Stimulated activated CD4-positive, alpha-beta T cell treated with anti-CD3 and anti-CD28 coated beads, Interleukin-4, amount 100 ng/mL, for 24 hours (primary cell): Measurements from ENCODE around the gene ITCH.
A peak's percentile ranks its signal among the peaks of the same experiment; 100 is the strongest.
"Not testable (repeated sequence)": the region's sequence is repeated elsewhere in the genome, so short reads cannot be mapped to it uniquely, and the experiment has no call there.

Source experiments
- DNase-seq: peaks from one replicate; pipeline ENCODE4 v3.0.0-alpha.2; 2020

The ITCH gene

GRCh38 chr20:34382877-34383455 lies 19.9 kb downstream of the ITCH start:
- not testable (repeated sequence) for DNase-seq

GRCh38 chr20:34385464-34385863 lies 22.4 kb downstream of the ITCH start:
- no peak for DNase-seq

GRCh38 chr20:34388000-34388399 lies 24.9 kb downstream of the ITCH start:
- DNase-seq, result no peak

GRCh38 chr20:34388678-34389077 lies 25.6 kb downstream of the ITCH start:
- DNase-seq, result no peak

DNA sequence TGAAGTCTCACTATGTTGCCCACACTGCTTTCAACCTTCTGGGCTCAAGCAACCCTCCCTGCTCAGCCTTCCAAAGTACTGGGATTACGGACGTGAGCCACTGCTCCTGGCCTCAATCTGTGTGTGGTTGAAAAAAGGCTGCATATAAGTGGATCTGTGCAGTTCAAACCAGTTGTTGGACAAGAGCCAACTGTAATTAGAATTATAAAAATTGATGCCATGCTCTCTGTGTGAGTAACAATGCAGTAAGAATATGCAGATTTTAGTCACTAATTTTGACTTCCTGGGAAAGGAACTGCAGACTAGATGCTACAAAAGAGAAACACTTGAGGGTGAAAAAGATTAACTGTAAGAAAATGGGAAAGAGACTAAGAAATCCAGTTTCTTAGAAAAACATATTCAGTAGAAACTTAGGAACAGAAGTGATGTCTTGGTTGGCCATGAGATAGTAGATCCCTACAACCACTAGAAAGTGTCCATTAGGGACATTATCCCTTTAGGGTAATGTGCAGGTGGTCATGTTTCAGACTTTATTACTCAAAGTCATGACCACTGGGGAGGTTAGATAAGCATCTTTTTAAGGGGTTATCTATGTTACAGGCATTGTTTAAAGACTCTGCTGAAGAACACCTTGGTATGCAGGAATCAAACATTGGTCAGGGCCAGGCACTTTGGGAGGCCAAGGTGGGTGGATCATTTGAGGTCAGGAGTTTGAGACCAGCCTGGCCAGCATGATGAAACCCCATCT lies 26.3 kb downstream of the ITCH start:
- DNase-seq, result no peak

- DNase-seq, result no peak
These were observed 27.0 kb downstream of the ITCH start for GRCh38 chr20:34389954-34390555.

- no peak for DNase-seq
These were observed 33.3 kb downstream of the ITCH start for GRCh38 chr20:34396408-34396807.

DNA sequence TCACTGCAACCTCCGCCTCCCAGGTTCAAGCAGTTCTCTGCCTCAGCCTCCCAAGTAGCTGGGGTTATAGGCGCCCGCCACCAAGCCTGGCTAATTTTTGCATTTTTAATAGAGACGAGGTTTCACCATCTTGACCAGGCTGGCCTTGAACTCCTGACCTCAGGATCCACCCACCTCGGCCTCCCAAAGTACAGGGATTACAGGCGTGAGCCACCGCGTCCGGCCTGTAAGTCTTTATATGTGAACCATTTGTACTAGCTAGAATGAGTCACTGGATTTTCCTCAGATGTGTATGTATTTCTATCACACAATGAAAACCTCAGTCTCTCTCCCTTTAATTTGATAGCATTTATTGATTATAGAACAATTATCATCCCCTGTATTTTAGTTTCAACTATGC lies 34.0 kb downstream of the ITCH start:
- no peak for DNase-seq

DNA sequence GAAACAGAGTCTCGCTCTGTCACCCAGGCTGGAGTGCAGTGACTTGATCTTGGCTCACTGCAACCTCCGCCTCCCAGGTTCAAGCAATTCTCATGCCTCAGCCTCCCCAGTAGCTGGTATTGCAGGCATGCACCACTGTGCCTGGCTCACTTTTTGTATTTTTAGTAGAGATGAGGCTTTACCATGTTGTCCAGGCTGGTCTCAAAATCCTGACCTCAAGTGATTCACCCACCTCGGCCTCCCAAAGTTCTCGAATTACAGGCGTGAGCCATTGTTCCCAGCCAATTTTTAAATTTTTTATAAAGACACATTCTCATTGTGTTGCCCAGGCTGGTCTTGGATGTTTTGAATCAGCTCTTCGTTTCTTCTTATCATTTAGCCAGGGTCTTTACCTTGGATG lies 37.7 kb downstream of the ITCH start:
- not testable (repeated sequence) for DNase-seq

DNA sequence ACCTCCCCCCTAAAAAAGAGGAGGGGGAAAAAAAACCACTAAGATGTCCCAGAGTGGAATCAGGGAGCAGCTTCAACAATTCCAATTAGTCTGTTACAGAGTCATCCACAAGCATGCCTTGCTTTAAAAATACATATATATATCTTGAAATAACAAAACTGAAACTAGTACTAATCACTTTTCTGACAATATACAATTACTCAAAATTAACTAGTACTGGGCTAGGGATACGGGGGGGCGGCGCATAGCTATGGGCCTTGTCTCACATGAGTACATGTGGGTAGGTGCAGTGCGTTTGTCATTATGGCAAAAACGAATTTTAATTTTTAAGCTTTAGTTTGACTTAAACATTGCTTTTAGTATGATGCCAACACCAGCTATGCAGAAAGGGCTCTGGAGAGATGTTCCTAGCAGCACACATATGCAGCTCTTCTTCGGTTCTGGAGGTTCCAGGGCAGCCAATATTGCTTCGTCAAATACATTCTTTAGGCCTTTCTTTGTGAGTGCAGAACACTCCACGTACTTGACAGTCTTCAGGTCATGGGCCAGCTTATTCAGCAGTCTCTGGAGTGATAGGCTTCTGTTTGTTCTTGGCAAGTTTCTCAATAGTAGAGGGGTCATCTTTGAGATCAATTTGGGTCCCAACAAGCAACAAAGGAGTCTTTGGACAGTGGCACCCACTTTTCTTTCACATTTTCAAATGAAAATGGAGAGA lies 38.8 kb downstream of the ITCH start:
- DNase-seq, result peak; percentile 39

DNA sequence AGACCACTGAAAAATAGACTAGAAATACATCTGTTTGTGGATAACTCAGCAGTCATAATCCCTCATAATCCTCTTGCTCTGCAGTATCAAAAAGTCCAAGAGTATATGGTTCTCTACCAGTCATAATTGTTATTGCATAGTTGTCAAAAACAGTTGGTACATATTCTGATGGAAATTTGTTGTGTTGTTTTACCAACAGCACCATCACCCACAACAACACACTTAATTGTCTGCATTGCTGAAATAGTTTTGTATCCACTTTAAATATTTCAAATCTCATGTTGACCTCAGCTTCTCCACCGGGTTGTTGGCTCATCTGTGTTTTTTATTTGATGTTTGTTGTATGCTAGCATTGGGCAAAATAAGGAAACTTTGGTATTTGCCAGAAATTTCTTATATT lies 39.4 kb downstream of the ITCH start:
- DNase-seq, result no peak

DNA sequence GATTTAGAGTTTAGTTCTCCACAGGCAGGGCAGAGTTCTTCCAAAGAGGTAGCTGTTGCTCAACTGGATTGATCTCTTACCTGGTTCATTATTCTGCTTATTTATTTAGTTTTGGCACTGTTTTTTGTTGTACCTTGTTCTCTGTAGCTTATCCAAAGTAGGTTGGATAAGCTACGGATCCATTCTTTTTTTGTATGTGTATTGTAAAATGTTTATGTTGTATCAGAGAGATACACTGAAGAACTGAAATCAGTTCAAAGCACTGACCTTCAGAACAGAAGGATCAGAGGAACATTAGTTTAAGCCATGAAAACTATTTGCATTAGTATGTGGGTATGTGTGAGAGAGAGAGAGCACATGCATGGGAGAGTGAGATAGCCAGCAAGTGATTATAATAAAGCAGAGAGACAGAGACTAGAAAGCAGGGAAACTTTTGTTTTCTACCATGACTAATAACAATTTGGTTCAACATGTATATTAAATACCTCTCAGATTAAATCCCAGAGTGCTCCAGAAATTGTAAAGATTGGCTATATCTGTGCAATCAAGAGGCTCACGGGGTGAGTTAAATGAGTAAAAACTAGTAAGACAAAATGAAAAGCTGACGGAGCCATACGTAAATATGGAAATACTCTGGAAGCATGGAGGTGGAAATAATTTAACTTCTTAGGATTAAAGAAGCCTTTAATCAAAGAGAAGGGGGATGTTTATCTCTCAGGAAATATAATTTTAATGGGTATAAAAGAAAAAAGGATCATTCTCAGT lies 40.2 kb downstream of the ITCH start:
- no peak for DNase-seq

DNA sequence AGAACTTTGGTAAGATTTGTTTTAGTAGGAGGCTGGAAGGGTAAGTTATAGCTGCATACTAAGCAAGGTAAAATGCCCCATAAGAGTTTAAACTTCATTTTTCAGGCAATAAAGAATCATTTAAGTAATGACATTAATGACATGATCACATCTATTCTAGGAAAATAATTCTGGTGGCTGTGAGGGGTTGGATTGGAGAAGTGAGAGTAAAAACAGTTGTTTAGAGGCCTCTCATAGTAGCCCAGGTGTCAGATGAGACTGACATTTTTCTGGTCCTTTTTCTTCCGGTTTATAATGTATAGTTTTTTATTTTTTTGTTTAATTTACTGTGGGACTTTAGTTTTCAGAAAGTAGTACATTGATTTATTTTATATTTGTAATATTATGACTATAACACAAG lies 40.8 kb downstream of the ITCH start:
- DNase-seq, result no peak

- DNase-seq, result no peak
These were observed 41.7 kb downstream of the ITCH start for GRCh38 chr20:34404803-34405202.

GRCh38 chr20:34405247-34405651 lies 42.2 kb downstream of the ITCH start:
- peak; percentile 11 for DNase-seq

DNA sequence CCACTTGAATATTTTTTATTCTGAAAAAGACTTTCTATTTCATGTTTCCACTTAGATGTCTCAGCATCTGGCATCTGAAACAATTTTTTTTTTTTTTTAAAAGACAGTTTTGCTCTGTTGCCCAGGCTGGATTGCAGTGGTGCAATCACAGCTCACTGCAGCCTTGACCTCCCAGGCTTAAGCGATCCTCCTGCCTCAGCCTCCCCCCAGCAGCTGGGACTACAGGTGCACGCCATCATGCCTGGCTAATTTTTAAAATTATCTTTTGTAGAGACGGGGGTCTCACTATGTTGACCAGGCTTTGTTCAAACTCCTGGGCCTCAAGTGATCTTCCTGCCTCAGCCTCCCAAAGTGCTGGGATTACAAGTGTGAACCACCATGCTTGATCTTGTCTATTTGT lies 42.9 kb downstream of the ITCH start:
- DNase-seq, result not testable (repeated sequence)

GRCh38 chr20:34407962-34408474 lies 44.9 kb downstream of the ITCH start:
- no peak for DNase-seq

DNA sequence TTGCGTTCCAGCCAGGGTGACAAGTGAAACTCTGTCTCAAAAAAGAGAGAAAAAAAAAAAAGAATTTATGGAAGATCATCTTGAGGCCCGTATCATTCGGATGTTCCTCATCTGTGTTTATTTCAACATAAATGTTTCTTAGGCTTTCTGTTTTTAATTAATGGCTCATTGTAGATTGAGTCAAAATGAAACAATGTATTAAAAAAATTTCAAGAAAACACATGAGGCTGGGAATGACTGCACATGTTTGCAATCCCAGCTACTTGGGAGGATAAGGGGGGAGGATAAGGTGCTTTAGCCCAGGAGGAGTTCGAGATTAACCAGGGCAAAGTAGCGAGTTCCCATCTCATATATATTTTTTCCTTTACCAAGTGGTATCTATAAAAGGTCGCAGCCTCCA lies 47.3 kb downstream of the ITCH start:
- no peak for DNase-seq

DNA sequence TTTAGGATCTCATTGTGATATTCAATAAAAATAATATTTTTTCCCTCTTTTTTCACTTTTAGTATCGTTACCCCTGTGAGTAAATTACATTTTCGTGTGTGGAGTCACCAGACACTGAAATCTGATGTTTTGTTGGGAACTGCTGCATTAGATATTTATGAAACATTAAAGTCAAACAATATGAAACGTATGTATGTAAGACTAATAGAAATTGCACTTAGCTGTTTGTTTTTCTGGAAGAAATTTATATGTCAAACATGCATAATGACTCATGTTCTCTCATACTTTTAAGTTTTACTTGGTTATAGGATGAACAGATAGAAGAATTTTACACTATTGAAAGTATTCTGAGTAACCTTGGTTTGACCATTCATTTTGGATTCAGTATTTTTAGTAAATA lies 49.4 kb downstream of the ITCH start:
- no peak for DNase-seq

DNA sequence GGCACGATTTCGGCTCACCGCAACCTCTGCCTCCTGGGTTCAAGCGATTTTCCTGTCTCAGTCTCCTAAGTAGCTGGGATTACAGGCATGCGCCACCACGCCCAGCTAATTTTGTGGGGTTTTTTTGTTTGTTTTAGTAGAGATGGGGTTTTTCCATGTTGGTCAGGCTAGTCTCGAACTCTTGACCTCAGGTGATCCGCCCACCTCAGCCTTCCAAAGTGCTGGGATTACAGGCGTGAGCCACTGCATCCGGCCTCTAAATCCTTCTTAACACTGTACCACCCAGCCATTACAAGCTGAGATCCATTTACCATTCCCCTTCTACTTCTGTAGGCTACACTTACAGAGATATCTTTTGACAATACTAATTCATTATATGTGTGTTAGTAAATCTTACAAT lies 51.5 kb downstream of the ITCH start:
- not testable (repeated sequence) for DNase-seq

- DNase-seq, result no peak
These were observed 52.0 kb downstream of the ITCH start for GRCh38 chr20:34415079-34415478.

DNA sequence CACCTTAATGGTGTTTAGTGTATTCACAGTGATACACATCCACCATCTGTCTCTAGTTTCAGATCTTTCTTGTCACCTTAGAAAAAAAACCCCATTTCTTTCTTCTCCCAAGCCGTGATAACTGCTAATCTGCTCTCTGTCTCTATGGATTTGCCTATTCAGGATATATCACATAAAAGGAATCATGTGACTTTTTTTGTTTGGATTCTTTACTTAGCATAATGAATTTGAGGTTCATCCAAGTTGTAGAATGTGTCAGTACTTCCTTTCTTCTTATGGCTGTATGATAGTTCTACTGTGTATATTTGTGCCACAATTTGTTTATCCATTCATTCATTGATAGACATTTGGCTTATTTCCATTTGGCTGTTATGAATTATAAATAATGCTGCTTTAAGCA lies 57.1 kb downstream of the ITCH start:
- no peak for DNase-seq

DNA sequence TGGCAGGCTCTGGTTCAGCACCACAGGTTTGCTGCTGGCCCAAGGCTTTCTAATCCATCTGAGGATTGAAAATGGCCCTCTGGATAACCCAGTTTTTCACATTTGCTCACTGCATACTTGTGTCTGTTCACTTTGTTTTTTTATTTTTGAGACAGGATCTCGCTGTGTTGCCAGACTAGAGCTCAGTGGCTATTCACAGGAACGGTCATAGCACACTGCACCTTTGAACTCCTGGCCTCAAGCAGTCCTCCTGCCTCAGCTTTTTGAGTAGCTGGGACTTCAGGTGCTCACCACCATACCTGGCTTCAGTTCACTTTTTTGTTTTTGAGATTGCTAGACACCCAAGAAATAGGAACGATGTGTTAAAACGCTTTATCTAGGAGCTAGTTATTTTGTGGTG lies 57.9 kb downstream of the ITCH start:
- no peak for DNase-seq
